ENCODE measurements around the gene GARIN5B. TPM values are rescaled to one million over a fixed set of nuclear protein-coding genes. Genes with fewer than 3 reads are reported as not detected.

GARIN5B gene
- total and polyA plus RNA-seq, 2 donors (not counting 1 experiment from before 2014, with no cell fraction given): not detected

DNA sequence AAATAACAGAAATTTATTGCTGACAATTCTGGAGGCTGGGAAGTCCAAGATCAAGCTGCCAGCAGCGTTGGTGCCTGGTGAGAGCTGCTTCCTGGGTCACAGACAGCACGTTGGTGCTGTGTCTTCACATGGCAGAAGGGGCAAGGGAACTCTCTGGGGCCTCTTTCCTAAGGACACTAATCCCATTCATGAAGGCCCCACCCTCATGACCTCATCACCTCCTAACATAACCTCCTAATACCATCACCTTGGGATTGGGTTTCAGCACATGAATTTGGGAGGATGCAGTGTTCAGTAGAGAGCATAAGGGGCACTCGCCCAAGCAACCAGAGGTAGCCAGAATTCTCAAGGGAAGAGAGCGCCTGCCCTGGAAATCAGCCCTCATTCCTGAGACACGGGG, 53.6 kb downstream of the GARIN5B start:
- Histone ChIP-seq H3K4me2 (replicated peaks; ENCODE audit: low read depth, low read length, poor library complexity, severe bottlenecking) (no peak overlapping the region), H3K36me3 (replicated peaks in 1 of 2; ENCODE audit: control extremely low read depth in 1 of 2, control insufficient read depth in 1 of 2, extremely low read depth in 1 of 2, insufficient read depth in 2 of 2, low read length in 1 of 2) (no peaks in the 10 kb centered on the region), H2AFZ (ENCODE audit: insufficient read depth, low read depth, low read length, poor library complexity, severe bottlenecking) (no peak overlapping the region), H3K4me1 (ENCODE audit: control insufficient read depth in 2 of 2, insufficient read depth in 2 of 2, low read length in 2 of 2) (no peaks in the 10 kb centered on the region), H3K27ac (ENCODE audit: low read length in 2 of 2) (no peak overlapping the region), H4K20me1 (ENCODE audit: control insufficient read depth, insufficient read depth, low read length, poor library complexity, severe bottlenecking) (no peaks in the 10 kb centered on the region), H3K9ac (ENCODE audit: low read length) (no peak overlapping the region), H3K79me2 (ENCODE audit: control insufficient read depth, insufficient read depth, low read length) (no peaks in the 10 kb centered on the region), H3K9me3 (ENCODE audit: control extremely low read depth in 1 of 3, control insufficient read depth in 2 of 3, insufficient read depth in 1 of 3, low read length in 2 of 3) (peaks cover 0 to 13% (median 0%) of the 10 kb centered on the region in 3 donors), H3K4me3 (ENCODE audit: control extremely low read depth in 1 of 5, extremely low read depth in 1 of 5, insufficient read depth in 1 of 5, low read depth in 2 of 5, low read length in 4 of 5) (no peak overlapping the region), H3K27me3 (replicated peaks in 1 of 4; ENCODE audit: control extremely low read depth in 1 of 4, control insufficient read depth in 3 of 4, insufficient read depth in 4 of 4, low read length in 3 of 4) (no peaks in the 10 kb centered on the region)
- Mint-ChIP-seq H3K9me3 (ENCODE audit: insufficient read depth) (no peaks in the 10 kb centered on the region), H3K27ac (no peak overlapping the region), H3K4me3 (no peak overlapping the region), H3K4me1 (no peaks in the 10 kb centered on the region), H3K27me3 (no peaks in the 10 kb centered on the region)
- no peak for TF ChIP-seq EZH2 (IDR thresholded peaks at IDR 0.05; ENCODE audit: borderline replicate concordance, insufficient read depth, low read depth, low read length, poor library complexity, severe bottlenecking)
- TF ChIP-seq, protein P1, sequence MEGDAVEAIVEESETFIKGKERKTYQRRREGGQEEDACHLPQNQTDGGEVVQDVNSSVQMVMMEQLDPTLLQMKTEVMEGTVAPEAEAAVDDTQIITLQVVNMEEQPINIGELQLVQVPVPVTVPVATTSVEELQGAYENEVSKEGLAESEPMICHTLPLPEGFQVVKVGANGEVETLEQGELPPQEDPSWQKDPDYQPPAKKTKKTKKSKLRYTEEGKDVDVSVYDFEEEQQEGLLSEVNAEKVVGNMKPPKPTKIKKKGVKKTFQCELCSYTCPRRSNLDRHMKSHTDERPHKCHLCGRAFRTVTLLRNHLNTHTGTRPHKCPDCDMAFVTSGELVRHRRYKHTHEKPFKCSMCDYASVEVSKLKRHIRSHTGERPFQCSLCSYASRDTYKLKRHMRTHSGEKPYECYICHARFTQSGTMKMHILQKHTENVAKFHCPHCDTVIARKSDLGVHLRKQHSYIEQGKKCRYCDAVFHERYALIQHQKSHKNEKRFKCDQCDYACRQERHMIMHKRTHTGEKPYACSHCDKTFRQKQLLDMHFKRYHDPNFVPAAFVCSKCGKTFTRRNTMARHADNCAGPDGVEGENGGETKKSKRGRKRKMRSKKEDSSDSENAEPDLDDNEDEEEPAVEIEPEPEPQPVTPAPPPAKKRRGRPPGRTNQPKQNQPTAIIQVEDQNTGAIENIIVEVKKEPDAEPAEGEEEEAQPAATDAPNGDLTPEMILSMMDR (IDR thresholded peaks at IDR 0.05): no peak
- POLR2A ChIA-PET: no interaction called here
- 85% methylated on average over 5 of the region's 5 CpGs for WGBS (ENCODE audit: insufficient coverage)
- intact Hi-C loops (cut with micrococcal nuclease): no loop called here
- no peak for ATAC-seq (ENCODE audit: low read depth)
- CTCF ChIA-PET: no interaction called here
- no peak for DNase-seq

DNA sequence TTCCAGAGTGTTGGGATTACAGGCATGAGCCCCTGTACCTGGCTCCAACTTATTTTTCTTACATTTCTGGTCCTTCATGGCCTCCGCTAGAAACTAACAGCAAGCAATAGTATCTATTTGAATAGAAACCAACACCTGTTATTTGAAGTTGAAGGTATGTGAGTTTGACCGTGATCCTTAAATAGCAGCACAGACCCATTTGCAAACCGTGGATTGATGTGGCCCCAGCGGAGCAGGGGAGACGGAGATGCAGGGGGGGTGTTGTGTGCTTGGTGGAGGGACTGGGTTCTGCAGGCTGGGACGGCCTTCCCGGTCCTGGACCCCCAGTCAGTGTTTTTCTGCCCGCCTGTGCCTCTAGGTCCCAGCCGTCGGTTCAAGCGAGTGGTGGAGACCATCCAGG, 54.8 kb downstream of the GARIN5B start:
- intact Hi-C loops (cut with micrococcal nuclease): no loop called here
- no peak overlapping the region for H3K4me2 ChIP-seq (replicated peaks; ENCODE audit: low read depth, low read length, poor library complexity, severe bottlenecking)
- CTCF ChIA-PET: no interaction called here
- H3K9me3 ChIP-seq (ENCODE audit: control extremely low read depth in 1 of 3, control insufficient read depth in 2 of 3, insufficient read depth in 1 of 3, low read length in 2 of 3): peaks cover 0 to 13% (median 0%) of the 10 kb centered on the region in 3 donors
- H3K4me1 ChIP-seq (ENCODE audit: control insufficient read depth in 2 of 2, insufficient read depth in 2 of 2, low read length in 2 of 2): no peaks in the 10 kb centered on the region
- H3K9ac ChIP-seq (ENCODE audit: low read length): no peak overlapping the region
- no peak overlapping the region for H2AFZ ChIP-seq (ENCODE audit: insufficient read depth, low read depth, low read length, poor library complexity, severe bottlenecking)
- H3K27ac ChIP-seq (ENCODE audit: low read length in 2 of 2): no peak overlapping the region
- no peaks in the 10 kb centered on the region for H3K36me3 ChIP-seq (replicated peaks in 1 of 2; ENCODE audit: control extremely low read depth in 1 of 2, control insufficient read depth in 1 of 2, extremely low read depth in 1 of 2, insufficient read depth in 2 of 2, low read length in 1 of 2)
- 75% methylated on average over 6 of the region's 11 CpGs for WGBS (ENCODE audit: insufficient coverage)
- no peaks in the 10 kb centered on the region for H3K4me1 Mint-ChIP-seq
- H3K27ac Mint-ChIP-seq: no peak overlapping the region
- DNase-seq (no peak), ATAC-seq (ENCODE audit: low read depth) (no peak)
- no peaks in the 10 kb centered on the region for H3K9me3 Mint-ChIP-seq (ENCODE audit: insufficient read depth)
- H3K4me3 Mint-ChIP-seq: no peak overlapping the region
- H4K20me1 ChIP-seq (ENCODE audit: control insufficient read depth, insufficient read depth, low read length, poor library complexity, severe bottlenecking): no peaks in the 10 kb centered on the region
- TF ChIP-seq, protein P1 (IDR thresholded peaks at IDR 0.05): no peak
- TF ChIP-seq EZH2 (IDR thresholded peaks at IDR 0.05; ENCODE audit: borderline replicate concordance, insufficient read depth, low read depth, low read length, poor library complexity, severe bottlenecking): no peak
- no peaks in the 10 kb centered on the region for H3K79me2 ChIP-seq (ENCODE audit: control insufficient read depth, insufficient read depth, low read length)
- H3K27me3 ChIP-seq (replicated peaks in 1 of 4; ENCODE audit: control extremely low read depth in 1 of 4, control insufficient read depth in 3 of 4, insufficient read depth in 4 of 4, low read length in 3 of 4): no peaks in the 10 kb centered on the region
- H3K4me3 ChIP-seq (ENCODE audit: control extremely low read depth in 1 of 5, extremely low read depth in 1 of 5, insufficient read depth in 1 of 5, low read depth in 2 of 5, low read length in 4 of 5): no peak overlapping the region
- POLR2A ChIA-PET: no interaction called here
- H3K27me3 Mint-ChIP-seq: no peaks in the 10 kb centered on the region

All from B cell (primary cell).